H1 (cell line): ENCODE measurements around the gene TMCC1. TPM values are rescaled to one million over a fixed set of nuclear protein-coding genes. Genes with fewer than 3 reads are reported as not detected.
A peak's percentile ranks its signal among the peaks of the same experiment; 100 is the strongest.

Experiments
- CTCF ChIA-PET: fragments of 300-600 bp; sonication (Branson Sonifier 250); formaldehyde crosslinking; loops from one replicate; lab custom pipeline; 2021; ENCODE audit not compliant: partially characterized antibody; lab: Charles Lee
- POLR2A ChIA-PET: fragments of 300-600 bp; sonication (Branson Sonifier 250); formaldehyde crosslinking; loops from one replicate; lab custom pipeline; 2021; ENCODE audit warnings: inconsistent platforms; ENCODE audit not compliant: partially characterized antibody; lab: Charles Lee
- DNase-seq, 2 experiments: peaks; one replicate each; pipeline versions ENCODE4 v3.0.0 to v3.0.0-alpha.2; 2010 to 2022; ENCODE audit warnings: low spot score in 2 of 2, low read depth in 1 of 2, mixed read lengths in 1 of 2
- FAIRE-seq: peaks from 2 replicates; lab custom pipeline; 2011; peaks lifted over from hg19 to GRCh38; lab: Jason Lieb, UNC
- H2AFZ ChIP-seq: 2 replicates; pipeline ENCODE4 v1.8.1; 2012; ENCODE audit warnings: low read length, inconsistent platforms
- H2AK5ac ChIP-seq: 2 replicates; pipeline ENCODE4 v1.6.1; 2013; ENCODE audit warnings: low read depth, low read length
- H2BK120ac ChIP-seq: replicated peaks from 2 replicates; pipeline ENCODE3; 2013; ENCODE audit warnings: low read depth, low read length, inconsistent platforms
- H2BK12ac ChIP-seq: 2 replicates; pipeline ENCODE4 v1.6.1; 2013; ENCODE audit warnings: low read depth, low read length
- H2BK15ac ChIP-seq: 2 replicates; pipeline ENCODE4 v1.6.1; 2013; ENCODE audit warnings: low read length
- H2BK20ac ChIP-seq: 2 replicates; pipeline ENCODE4 v1.6.1; 2013; ENCODE audit warnings: low read length
- H2BK5ac ChIP-seq: 2 replicates; pipeline ENCODE4 v1.6.1; 2013; ENCODE audit warnings: low read depth, low read length
- H3K14ac ChIP-seq: 2 replicates; pipeline ENCODE4 v1.6.1; 2013; ENCODE audit warnings: inconsistent platforms; ENCODE audit not compliant: insufficient read length
- H3K18ac ChIP-seq: 2 replicates; pipeline ENCODE4 v1.6.1; 2013; ENCODE audit warnings: low read length; ENCODE audit errors: extremely low read depth
- H3K23ac ChIP-seq: 2 replicates; pipeline ENCODE4 v1.6.1; 2013; ENCODE audit warnings: inconsistent platforms; ENCODE audit not compliant: insufficient read length
- H3K23me2 ChIP-seq: 2 replicates; pipeline ENCODE4 v1.6.1; 2013; ENCODE audit warnings: low read depth, low read length
- H3K27ac ChIP-seq: 2 replicates; pipeline ENCODE4 v1.6.1; 2011; ENCODE audit warnings: low read depth, low read length, inconsistent platforms
- H3K27me3 ChIP-seq, 4 experiments: replicated peaks in 1 of 4; 1 replicate in 1 of 4; 2 replicates in 3 of 4; pipeline versions ENCODE4 v1.6.1 to v1.8.1; 2011 to 2013; ENCODE audit warnings: low read length in 3 of 4, mild to moderate bottlenecking in 3 of 4, inconsistent platforms in 2 of 4, mixed read lengths in 2 of 4, moderate library complexity in 1 of 4; ENCODE audit not compliant: control insufficient read depth in 3 of 4, insufficient read depth in 3 of 4; ENCODE audit errors: extremely low read depth in 1 of 4
- H3K36me3 ChIP-seq, 4 experiments: 2 replicates each; pipeline versions ENCODE4 v1.6.1 to v1.8.1; 2011 to 2013; ENCODE audit warnings: mild to moderate bottlenecking in 4 of 4, low read length in 3 of 4, moderate library complexity in 2 of 4, control low read depth in 1 of 4, inconsistent platforms in 1 of 4; ENCODE audit not compliant: insufficient read depth in 4 of 4, control insufficient read depth in 2 of 4
- H3K4ac ChIP-seq: replicated peaks from 2 replicates; pipeline ENCODE3; 2013; ENCODE audit warnings: low read length, low read depth, mixed read lengths, inconsistent platforms; ENCODE audit not compliant: insufficient read length
- H3K4me1 ChIP-seq, 4 experiments: replicated peaks in 1 of 4; 1 replicate in 1 of 4; 2 replicates in 3 of 4; pipeline versions ENCODE4 v1.6.1 to v1.8.1; 2011 to 2013; ENCODE audit warnings: low read length in 3 of 4, inconsistent platforms in 2 of 4, mixed read lengths in 1 of 4; ENCODE audit not compliant: insufficient read depth in 4 of 4, control insufficient read depth in 3 of 4
- H3K4me2 ChIP-seq, 2 experiments: 2 replicates each; pipeline versions ENCODE4 v1.6.1 to v1.8.1; 2011 to 2013; ENCODE audit warnings: low read depth in 2 of 2, low read length in 2 of 2, control low read depth in 1 of 2, inconsistent platforms in 1 of 2, mild to moderate bottlenecking in 1 of 2; ENCODE audit not compliant: insufficient read depth in 1 of 2
- H3K4me3 ChIP-seq, 4 experiments: fragments of 200-600, 300-600 bp in 1 of 4; sonication (generic), shearing (Covaris generic), sonication (Bioruptor Twin) in 1 of 4; 2 replicates each; pipeline versions ENCODE4 v1.5.1 to v1.8.1; 2011 to 2016; ENCODE audit warnings: low read length in 4 of 4, low read depth in 3 of 4, control low read depth in 2 of 4, inconsistent platforms in 2 of 4, mild to moderate bottlenecking in 2 of 4, mixed read lengths in 1 of 4, moderate library complexity in 1 of 4; ENCODE audit not compliant: insufficient read depth in 2 of 4; ENCODE audit errors: extremely low read depth in 1 of 4
- H3K56ac ChIP-seq: replicated peaks from 2 replicates; pipeline ENCODE3; 2013; ENCODE audit warnings: low read depth, mild to moderate bottlenecking, mixed read lengths, low read length, inconsistent platforms; ENCODE audit not compliant: insufficient read length
- H3K79me1 ChIP-seq: 2 replicates; pipeline ENCODE4 v1.6.1; 2013; ENCODE audit warnings: low read depth, low read length, control low read depth
- H3K79me2 ChIP-seq, 2 experiments: 2 replicates each; pipeline versions ENCODE4 v1.6.1 to v1.8.1; 2012 to 2013; ENCODE audit warnings: low read length in 2 of 2, mild to moderate bottlenecking in 2 of 2, inconsistent platforms in 1 of 2; ENCODE audit not compliant: insufficient read depth in 2 of 2, control insufficient read depth in 1 of 2
- H3K9ac ChIP-seq, 4 experiments: replicated peaks in 1 of 4; 1 replicate in 1 of 4; 2 replicates in 3 of 4; pipeline versions ENCODE4 v1.6.1 to v1.8.1; 2011 to 2013; ENCODE audit warnings: low read depth in 3 of 4, low read length in 3 of 4, control low read depth in 2 of 4, mild to moderate bottlenecking in 2 of 4, moderate library complexity in 2 of 4, inconsistent platforms in 1 of 4; ENCODE audit errors: extremely low read depth in 1 of 4
- H3K9me3 ChIP-seq, 2 experiments: 2 replicates each; pipeline versions ENCODE4 v1.6.1 to v1.8.1; 2012 to 2013; ENCODE audit warnings: mild to moderate bottlenecking in 2 of 2, moderate library complexity in 2 of 2, control low read depth in 1 of 2, inconsistent platforms in 1 of 2, low read depth in 1 of 2, low read length in 1 of 2, mixed read lengths in 1 of 2; ENCODE audit not compliant: insufficient read depth in 2 of 2
- H4K20me1 ChIP-seq, 2 experiments: replicated peaks in 1 of 2; 2 replicates each; pipeline versions ENCODE3 to v1.8.1; 2011 to 2013; ENCODE audit warnings: inconsistent platforms in 2 of 2, low read length in 2 of 2, mild to moderate bottlenecking in 1 of 2; ENCODE audit not compliant: insufficient read depth in 2 of 2, control insufficient read depth in 1 of 2
- H4K5ac ChIP-seq: 2 replicates; pipeline ENCODE4 v1.6.1; 2013; ENCODE audit warnings: low read length, low read depth, mixed read lengths, inconsistent platforms; ENCODE audit not compliant: insufficient read length
- H4K8ac ChIP-seq: 2 replicates; pipeline ENCODE4 v1.8.0; 2013; ENCODE audit warnings: mild to moderate bottlenecking, moderate library complexity, low read length, inconsistent platforms; ENCODE audit not compliant: insufficient read depth; ENCODE audit errors: extremely low read depth
- H4K91ac ChIP-seq: replicated peaks from 2 replicates; pipeline ENCODE3; 2013; ENCODE audit warnings: low read length, mixed read lengths, inconsistent platforms; ENCODE audit not compliant: insufficient read length
- HDAC6 ChIP-seq: IDR thresholded peaks from one replicate; pipeline ENCODE4 v1.7.1; 2012; ENCODE audit warnings: low read depth, mild to moderate bottlenecking, inconsistent platforms, low read length, moderate library complexity
- KDM1A ChIP-seq: fragments of 200-600, 300-600 bp; sonication (generic); IDR thresholded peaks from 2 replicates; pipeline ENCODE4 v1.7.1; 2016; ENCODE audit warnings: mild to moderate bottlenecking, low read length, borderline replicate concordance
- MAX ChIP-seq: IDR thresholded peaks from 2 replicates; pipeline ENCODE4 v1.6.1; 2012; ENCODE audit warnings: inconsistent platforms
- SIX5 ChIP-seq: IDR thresholded peaks from 2 replicates; pipeline ENCODE4 v1.6.1; 2011; ENCODE audit warnings: mild to moderate bottlenecking, low read depth, low read length
- SP2 ChIP-seq: IDR thresholded peaks from 2 replicates; pipeline ENCODE4 v1.6.1; 2012; ENCODE audit warnings: mild to moderate bottlenecking, low read length, inconsistent platforms
- TEAD4 ChIP-seq: IDR thresholded peaks from 2 replicates; pipeline ENCODE4 v1.6.1; 2012; ENCODE audit warnings: low read depth, low read length, inconsistent platforms, mixed read lengths
- WGBS, 2 experiments: shearing (Covaris generic) in 1 of 2; methylation state at CpG; one replicate each; pipeline versions ENCODE4 v1.1.6 to v1.1.7; 2013 to 2015; ENCODE audit warnings: low lambda C conversion rate in 2 of 2, mixed read lengths in 2 of 2, inconsistent platforms in 1 of 2, low coverage in 1 of 2, missing lambda C conversion rate in 1 of 2; ENCODE audit not compliant: insufficient replicate concordance in 2 of 2, insufficient coverage in 1 of 2, insufficient read length in 1 of 2; ENCODE audit errors: extremely low coverage in 1 of 2, missing lambda C conversion rate in 1 of 2; 5-methylcytosine and 5-hydroxymethylcytosine counted together
- polyA plus RNA-seq, 7 experiments: library from polyadenylated mRNA; depleted of rRNA in 3 of 7; stranded (reverse) in 5 of 7; unstranded in 2 of 7; fragments of >200 nt in 5 of 7; fragments of 200-250 nt in 2 of 7; gene quantifications; 1 replicate in 5 of 7; 2 replicates in 1 of 7; 4 replicates in 1 of 7; pipeline versions ENCODE4 v1.2.1 to v1.2.3, GENCODE V29; 2011 to 2013; ENCODE audit warnings: missing spikeins in 2 of 7, mixed read lengths in 2 of 7
- total RNA-seq: library from RNA; stranded (reverse); fragmentation: NEBNext Ultra II Directional; extraction: Animal tissue kit (Norgen Biotek cat#: 25700); gene quantifications from 2 replicates; pipeline ENCODE4 v1.2.1, GENCODE V29; 2021

The TMCC1 gene
- total and polyA plus RNA-seq, 2 of the 8 experiments (the other 6 are each of a cell fraction or from before 2014, with no cell fraction given): 10.4 to 27.1 TPM

- peak overlapping the region; percentile 28; the same call in 1 of the 2 replicates for H2AFZ ChIP-seq
These were observed 282.1 kb downstream of the TMCC1 start for GRCh38 chr3:129611446-129611800.

More at GRCh38 chr3:129611446-129611800, 282.1 kb downstream of the TMCC1 start:
- Histone ChIP-seq H3K23me2 (peaks cover 5% of the 10 kb centered on the region; the same call in 1 of the 2 replicates), H3K79me1 (no peaks in the 10 kb centered on the region), H3K4me3 (no peak overlapping the region), H4K5ac (no peak overlapping the region), H3K36me3 (no peaks in the 10 kb centered on the region), H4K8ac (no peak overlapping the region), H3K18ac (peak overlapping the region; percentile 48; the same call in 1 of the 2 replicates), H3K56ac (no peak overlapping the region), H3K9me3 (no peaks in the 10 kb centered on the region), H3K23ac (no peak overlapping the region), H2BK15ac (peak overlapping the region; percentile 92; the same call in 1 of the 2 replicates), H2BK12ac (peak overlapping the region; percentile 85; the same call in 1 of the 2 replicates), H3K9ac (no peak overlapping the region), H3K27ac (no peak overlapping the region), H3K27me3 (peaks cover 0 to 7% (median 3%) of the 10 kb centered on the region in 4 experiments; a peak in 3 of 7 replicates), H2BK5ac (peak overlapping the region; percentile 95; the same call in 1 of the 2 replicates), H4K91ac (peak overlapping the region; percentile 90), H3K4ac (peak overlapping the region; percentile 74), H2BK120ac (peak overlapping the region; percentile 92), H4K20me1 (no peaks in the 10 kb centered on the region), H3K79me2 (no peaks in the 10 kb centered on the region), H2BK20ac (peak overlapping the region; percentile 95; the same call in 1 of the 2 replicates), H3K4me1 (peaks cover 0 to 23% (median 21%) of the 10 kb centered on the region in 4 experiments; a peak in 6 of 7 replicates), H3K4me2 (peak overlapping the region in 1 of 2 experiments; percentile 1; a peak in 1 of 4 replicates), H2AK5ac (peak overlapping the region; percentile 83; the same call in 1 of the 2 replicates), H3K14ac (no peak overlapping the region)
- no peak for TF ChIP-seq MAX
- peak; percentile 63; the same call in 1 of the 2 replicates for TF ChIP-seq KDM1A
- TF ChIP-seq SP2: no peak
- no peak for TF ChIP-seq HDAC6
- TF ChIP-seq TEAD4: no peak
- TF ChIP-seq SIX5: no peak
- ChIA-PET POLR2A (interaction anchor here (1.0 kb wide), 1 partner anchor 11 kb away, joined by 3 read pairs; no protein-coding TSS in a partner anchor), CTCF (interaction anchor here (1.2 kb wide), 1 partner anchor 332 kb away, joined by 3 read pairs; no protein-coding TSS in a partner anchor)
- 78% methylated on average over 8 of the region's 9 CpGs; no CpG with 5 or more reads in 1 of the 2 experiments for WGBS, 2 experiments
- no peak for FAIRE-seq
- no peak for DNase-seq
